Umbilical cord (tissue), 2 donors: Measurements from ENCODE around the gene CLK3. TPM values are rescaled to one million over a fixed set of nuclear protein-coding genes. Genes with fewer than 3 reads are reported as not detected.
"Not testable (repeated sequence)": the region's sequence is repeated elsewhere in the genome, so short reads cannot be mapped to it uniquely, and the experiment has no call there.

Experiments
- DNase-seq: peaks from one replicate; pipeline ENCODE4 v3.0.0-alpha.2; 2015; ENCODE audit warnings: low spot score
- total RNA-seq: library from RNA; depleted of rRNA; stranded (reverse); fragments of >200 nt; gene quantifications from one replicate; pipeline ENCODE4 v1.2.3, GENCODE V29; 2014; ENCODE audit warnings: low replicate concordance; ENCODE audit not compliant: insufficient read depth

The CLK3 gene
- total RNA-seq, 1 donor from 2014 or later: 55.1 TPM

- peak; percentile 35 for DNase-seq
Observed at GRCh38 chr15:74642348-74642733, 26.7 kb downstream of the CLK3 start.

DNA sequence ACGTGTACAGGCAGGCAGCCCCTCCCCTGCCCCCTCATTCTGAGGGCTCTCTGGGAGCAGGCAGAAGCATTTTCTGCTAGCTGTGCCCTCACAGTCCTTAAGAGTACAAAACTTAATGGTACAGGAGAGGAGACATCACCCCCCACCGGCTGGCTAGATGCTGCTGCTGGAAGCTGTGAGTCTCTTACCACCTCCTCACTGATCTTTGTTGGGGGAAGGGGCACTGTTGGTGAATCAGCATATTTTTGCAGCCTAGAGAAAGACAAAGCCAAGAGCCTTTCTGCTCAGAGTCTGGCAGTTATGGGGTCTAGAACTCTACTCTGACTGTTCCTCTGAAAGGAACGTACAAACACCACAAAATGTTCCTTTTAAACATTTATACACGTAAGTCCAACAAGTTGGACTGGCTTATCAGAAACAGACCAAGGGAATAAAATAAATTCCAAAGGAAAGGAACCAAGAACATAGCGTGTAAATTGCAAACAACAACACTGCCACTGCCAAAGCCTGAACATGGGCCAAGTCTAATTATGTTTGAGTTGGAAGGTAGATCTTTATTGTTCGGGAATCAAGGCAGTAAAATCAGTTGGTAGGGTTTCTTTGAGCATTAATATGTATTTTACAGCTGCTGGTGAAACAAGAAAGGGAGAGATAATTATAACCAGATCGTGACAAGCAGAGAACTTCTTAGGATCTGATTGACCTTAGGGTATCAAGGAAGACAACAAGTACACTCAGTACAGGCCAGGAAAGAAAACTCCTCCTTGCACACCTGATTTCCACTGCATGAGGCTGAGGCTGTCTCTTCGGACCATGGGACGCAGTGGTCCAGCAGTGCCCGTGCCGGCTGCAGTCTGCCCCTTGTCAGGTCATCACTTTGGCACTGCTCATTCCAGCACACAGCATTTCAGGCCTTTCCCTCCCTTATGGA lies 27.4 kb downstream of the CLK3 start:
- DNase-seq: no peak

GRCh38 chr15:74643665-74644204 lies 28.1 kb downstream of the CLK3 start:
- no peak for DNase-seq

- DNase-seq: no peak
Observed at GRCh38 chr15:74646480-74646879, 30.8 kb downstream of the CLK3 start.

GRCh38 chr15:74648051-74648842 lies 32.6 kb downstream of the CLK3 start:
- DNase-seq: no peak

GRCh38 chr15:74651242-74651741 lies 35.7 kb downstream of the CLK3 start:
- no peak for DNase-seq

DNA sequence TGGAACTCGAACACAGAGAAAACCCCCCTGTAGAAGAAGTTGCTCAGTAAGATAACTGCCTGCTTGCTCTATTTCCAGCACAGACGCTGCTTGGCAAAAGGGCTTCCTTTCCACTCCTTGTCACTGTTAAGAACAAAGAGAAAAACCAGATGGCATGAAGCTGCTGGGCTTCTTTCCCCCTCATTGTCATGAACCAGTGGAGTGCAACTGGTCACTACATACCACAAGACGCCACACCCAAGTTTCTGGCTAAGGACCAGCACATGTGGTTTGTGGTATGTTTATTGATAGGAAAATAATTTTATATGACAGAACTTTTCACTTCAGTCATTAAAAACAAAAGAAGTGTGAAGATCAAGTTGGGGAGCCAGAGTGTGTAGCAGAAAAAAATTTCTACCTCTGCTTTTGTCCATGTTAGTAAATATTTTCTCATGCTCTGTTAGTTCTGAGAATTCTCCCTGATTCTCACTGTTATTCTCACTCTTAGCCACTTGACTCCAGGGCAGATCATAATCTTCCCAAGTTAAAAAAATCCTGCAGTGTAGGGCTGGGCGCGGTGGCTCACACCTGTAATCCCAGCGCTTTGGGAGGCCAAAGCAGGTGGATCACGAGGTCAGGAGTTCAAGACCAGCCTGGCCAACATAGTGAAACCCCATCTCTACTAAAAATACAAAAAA lies 37.9 kb downstream of the CLK3 start:
- DNase-seq: peak; percentile 86

DNA sequence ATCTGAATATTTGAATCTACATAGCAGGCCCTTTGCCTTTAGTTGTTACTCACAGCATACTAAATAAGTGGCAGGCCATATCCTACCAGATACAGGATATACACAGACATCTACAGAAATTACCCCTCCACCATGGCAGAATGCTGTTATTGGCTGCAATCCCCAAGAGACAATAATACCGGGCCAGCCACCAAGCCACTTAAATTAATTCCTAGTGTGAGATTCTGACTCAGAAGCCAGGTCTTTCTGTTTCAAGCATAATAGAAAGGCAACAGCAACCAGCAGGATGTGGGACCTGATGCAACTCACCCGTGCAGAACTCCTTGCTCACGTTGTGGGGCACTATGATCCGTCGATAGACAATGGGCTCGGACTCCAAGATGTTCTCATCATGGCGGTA lies 39.8 kb downstream of the CLK3 start:
- no peak for DNase-seq

GRCh38 chr15:74656935-74657535 lies 41.4 kb downstream of the CLK3 start:
- no peak for DNase-seq

DNA sequence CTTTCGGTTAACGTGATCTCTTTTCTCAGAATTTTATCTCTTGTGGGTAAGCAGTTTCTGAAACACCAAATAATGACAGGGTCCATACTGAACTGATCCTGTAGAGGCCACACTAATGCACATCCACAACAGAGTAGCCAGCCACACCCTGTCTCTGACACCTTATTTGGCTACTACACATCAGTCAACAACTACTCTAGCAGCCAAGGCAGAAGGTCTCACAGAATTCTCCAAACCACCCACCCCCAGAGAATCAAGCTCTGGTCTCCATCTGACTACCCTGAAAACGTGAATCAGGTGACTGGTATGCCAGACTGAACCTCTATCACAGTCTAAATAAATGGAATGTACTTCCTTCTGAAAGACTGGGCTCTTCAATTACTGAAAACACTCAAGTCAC lies 42.2 kb downstream of the CLK3 start:
- DNase-seq: no peak

GRCh38 chr15:74661280-74661679 lies 45.6 kb downstream of the CLK3 start:
- DNase-seq: not testable (repeated sequence)

GRCh38 chr15:74662064-74662860 lies 46.6 kb downstream of the CLK3 start:
- DNase-seq: no peak

DNA sequence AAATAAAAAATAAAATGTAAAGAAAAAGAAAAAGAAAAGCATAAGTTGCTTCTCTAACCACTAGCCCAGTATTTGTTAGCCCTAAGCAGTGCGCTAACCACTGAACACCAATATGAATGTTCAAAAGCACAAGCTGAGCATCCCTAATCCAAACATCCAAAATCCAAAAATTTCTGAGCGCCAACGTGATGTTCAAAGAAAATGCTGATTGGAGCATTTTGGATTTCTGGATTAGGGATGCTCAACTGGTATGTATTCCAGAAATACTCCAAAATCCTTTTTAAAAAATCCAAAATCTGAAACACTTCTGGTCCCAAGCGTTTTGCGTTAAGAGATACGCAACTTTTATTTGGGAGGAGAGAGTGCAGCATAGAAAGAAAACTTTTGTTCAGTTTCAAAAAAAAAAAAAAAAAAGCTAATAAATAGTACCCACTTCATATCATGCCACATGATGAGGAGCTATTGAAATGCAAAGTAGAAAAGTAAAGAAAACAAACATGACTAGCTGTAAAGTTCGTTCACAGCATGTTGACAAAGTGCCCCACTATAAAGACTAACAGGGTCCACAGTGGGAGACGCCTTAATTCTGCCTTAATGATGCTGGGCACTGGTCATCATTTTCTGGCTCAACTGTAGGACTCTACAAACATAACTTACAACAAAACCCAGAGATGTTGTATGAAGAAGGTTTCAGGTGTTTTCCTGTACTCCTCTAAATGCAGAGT lies 47.8 kb downstream of the CLK3 start:
- DNase-seq: no peak

- peak; percentile 18 for DNase-seq
Observed at GRCh38 chr15:74664028-74664616, 48.5 kb downstream of the CLK3 start.

DNA sequence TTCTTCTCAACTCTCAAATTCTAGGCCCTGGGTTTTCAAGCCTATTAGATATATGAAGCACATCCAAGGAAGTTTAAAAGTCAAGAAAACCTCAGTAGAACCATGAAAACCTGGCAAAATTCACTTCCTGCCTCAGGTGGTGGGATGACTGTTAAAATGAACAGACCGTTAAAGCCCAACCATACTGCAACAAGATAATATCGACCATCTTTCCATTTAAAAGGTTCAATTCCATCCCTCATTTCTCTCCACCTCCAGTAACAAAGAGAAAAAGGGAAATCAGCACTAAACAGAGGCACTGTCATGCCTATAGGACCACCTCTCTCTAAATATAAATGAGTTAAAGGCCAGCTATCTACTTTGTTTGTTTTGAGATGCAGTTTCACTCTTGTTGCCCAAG lies 49.0 kb downstream of the CLK3 start:
- DNase-seq: no peak

DNA sequence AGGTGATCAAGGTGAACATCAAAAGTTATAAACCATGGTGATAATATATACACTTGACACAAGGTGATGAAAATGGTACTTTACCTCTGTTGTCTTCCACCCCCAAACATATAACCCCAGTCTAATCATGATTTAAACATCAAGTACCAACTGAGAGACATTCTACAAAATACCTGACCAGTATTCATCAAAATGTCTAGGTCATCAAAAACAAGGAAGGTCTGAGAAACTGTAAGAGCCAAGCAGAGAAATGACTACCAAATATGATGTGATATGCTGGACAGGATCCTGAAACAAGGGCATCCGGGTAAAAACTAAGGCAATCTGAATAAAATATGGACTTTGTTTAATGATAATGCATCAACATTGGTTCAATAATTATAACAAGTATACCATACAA lies 52.3 kb downstream of the CLK3 start:
- DNase-seq: no peak

DNA sequence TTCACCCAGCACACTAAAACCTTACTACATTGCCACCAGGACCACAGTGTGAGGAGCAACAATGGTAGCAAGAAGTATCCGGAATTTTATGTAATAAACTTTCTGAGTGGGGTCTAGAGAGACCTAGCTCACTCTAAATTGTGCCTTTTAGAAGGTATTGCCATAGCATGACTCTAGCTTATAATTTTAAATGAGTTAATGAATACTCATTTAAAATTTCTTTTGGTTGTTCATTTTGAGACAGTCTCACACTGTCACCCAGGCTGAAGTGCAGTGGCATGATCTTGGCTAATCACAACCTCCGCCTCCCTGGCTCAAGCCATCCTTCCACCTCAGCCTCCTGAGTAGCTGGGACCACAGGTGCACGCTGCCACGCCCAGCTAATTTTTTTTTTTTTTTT lies 54.0 kb downstream of the CLK3 start:
- no peak for DNase-seq

- DNase-seq: no peak
Observed at GRCh38 chr15:74674161-74674560, 58.5 kb downstream of the CLK3 start.

DNA sequence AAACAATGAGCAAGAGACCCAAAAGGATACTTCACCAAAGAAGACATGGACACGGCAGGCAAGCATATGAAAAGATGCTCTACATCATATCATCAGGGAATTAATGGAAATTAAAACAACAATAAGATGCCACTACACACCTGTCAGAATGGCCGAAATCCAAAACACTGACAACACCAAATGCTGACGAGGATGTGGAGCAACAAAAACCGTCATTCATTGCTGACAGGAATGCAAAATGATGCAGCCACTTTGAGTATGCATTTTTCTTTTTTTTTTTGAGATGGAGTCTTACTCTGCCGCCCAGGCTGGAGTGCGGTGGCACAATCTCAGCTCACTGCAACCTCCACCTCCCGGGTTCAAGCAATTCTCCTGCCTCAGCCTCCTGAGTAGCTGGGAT lies 61.2 kb downstream of the CLK3 start:
- DNase-seq: no peak
